GM23248 (cell line): ENCODE measurements around the gene EIF4E.

Experiments
- EZH2 ChIP-seq: fragments of 200-600 bp; sonication (generic); IDR thresholded peaks from 2 replicates; pipeline ENCODE4 v1.6.1; 2018; ENCODE audit warnings: antibody characterized with exemption, mild to moderate bottlenecking; ENCODE audit not compliant: insufficient read depth, poor library complexity, severe bottlenecking
- EZH2phosphoT487 ChIP-seq: fragments of 200-600 bp; sonication (generic); IDR thresholded peaks from 2 replicates; pipeline ENCODE4 v1.6.1; 2018; ENCODE audit warnings: antibody characterized with exemption, moderate library complexity, mild to moderate bottlenecking, low read depth; ENCODE audit not compliant: insufficient read depth

DNA sequence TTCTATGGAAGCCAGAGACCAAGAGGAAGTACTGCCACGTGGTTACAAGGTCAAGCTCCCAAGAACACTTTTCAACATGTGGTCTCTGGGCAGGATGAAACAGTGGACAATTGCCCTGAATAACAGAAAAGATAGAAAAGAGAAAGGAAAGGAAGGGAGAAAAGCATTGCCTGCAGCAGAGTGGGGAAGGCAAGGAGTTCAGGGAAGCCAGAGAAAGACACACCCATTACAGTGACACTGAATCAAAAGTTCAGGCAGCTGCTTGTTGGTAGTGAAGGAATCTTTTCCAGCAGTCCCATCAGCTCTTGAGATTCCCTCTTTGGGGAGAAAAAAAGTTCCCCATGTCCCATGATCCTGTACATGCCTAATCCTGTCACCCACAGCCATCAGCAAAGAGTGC lies 80.5 kb downstream of the EIF4E start:
- no peak for TF ChIP-seq EZH2
- TF ChIP-seq EZH2phosphoT487 = no peak
